PFSK-1 (cell line): ENCODE results near the gene ABCC3.

Source experiments
- POLR2AphosphoS5 ChIP-seq: IDR thresholded peaks from 2 replicates; pipeline ENCODE4 v1.6.1; 2012; ENCODE audit warnings: low read depth, mild to moderate bottlenecking, control low read depth, low read length, moderate library complexity
- REST ChIP-seq, 2 experiments: IDR thresholded peaks; 2 replicates each; pipeline versions ENCODE4 v1.6.1 to v1.8.0; 2011 to 2012; ENCODE audit warnings: low read depth in 2 of 2, low read length in 2 of 2, control low read depth in 1 of 2, inconsistent platforms in 1 of 2, mild to moderate bottlenecking in 1 of 2, moderate library complexity in 1 of 2; ENCODE audit not compliant: insufficient read depth in 1 of 2
- SIN3A ChIP-seq: IDR thresholded peaks from 2 replicates; pipeline ENCODE4 v1.6.1; 2012; ENCODE audit warnings: mild to moderate bottlenecking, low read length, moderate library complexity, borderline replicate concordance; ENCODE audit not compliant: insufficient read depth

GRCh38 chr17:50603340-50603739 is 31.3 kb upstream of the ABCC3 start:
- TF ChIP-seq REST (IDR thresholded peaks at IDR 0.05; ENCODE audit: insufficient read depth in 1 of 2, low read depth in 2 of 2, low read length in 2 of 2) = no peak
- no peak for TF ChIP-seq SIN3A
- TF ChIP-seq POLR2AphosphoS5 = no peak
